ENCODE results near the gene YBEY.

YBEY gene

DNA sequence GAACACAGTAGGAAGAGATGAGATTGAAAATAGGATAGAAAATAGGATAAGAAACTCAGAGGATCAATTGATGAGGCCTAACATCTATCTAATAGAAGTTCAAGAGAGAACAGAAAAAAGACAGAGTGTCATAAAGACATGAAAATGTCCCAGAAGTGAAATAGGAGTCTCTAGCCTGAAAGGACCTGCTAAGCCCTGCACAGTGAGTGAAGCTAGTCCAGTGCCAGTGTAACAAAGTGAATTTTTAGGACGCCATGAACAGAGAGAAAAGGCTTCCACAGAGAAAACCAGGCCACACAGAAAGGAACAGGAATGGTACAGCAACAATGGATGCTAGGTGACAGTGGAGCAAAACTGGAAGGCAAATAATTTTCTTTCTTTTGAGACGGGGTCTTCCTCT, 37.3 kb upstream of the YBEY start:
- no peaks in the 10 kb centered on the region for H3K9me3 ChIP-seq (replicated peaks; ENCODE audit: low read length)
- no peak overlapping the region for H3K9ac ChIP-seq (ENCODE audit: low read depth, low read length)
- H3K4me2 ChIP-seq (ENCODE audit: low read length) = no peak overlapping the region
- H3K36me3 ChIP-seq (ENCODE audit: insufficient read depth, low read length) = peaks cover 87% of the 10 kb centered on the region
- H3K27me3 ChIP-seq (ENCODE audit: control insufficient read depth, insufficient read depth, low read length) = no peaks in the 10 kb centered on the region
- no peak overlapping the region for H3K4me3 ChIP-seq (ENCODE audit: low read length)
- no peaks in the 10 kb centered on the region for H3K4me1 ChIP-seq (ENCODE audit: control insufficient read depth, insufficient read depth, low read length)

DNA sequence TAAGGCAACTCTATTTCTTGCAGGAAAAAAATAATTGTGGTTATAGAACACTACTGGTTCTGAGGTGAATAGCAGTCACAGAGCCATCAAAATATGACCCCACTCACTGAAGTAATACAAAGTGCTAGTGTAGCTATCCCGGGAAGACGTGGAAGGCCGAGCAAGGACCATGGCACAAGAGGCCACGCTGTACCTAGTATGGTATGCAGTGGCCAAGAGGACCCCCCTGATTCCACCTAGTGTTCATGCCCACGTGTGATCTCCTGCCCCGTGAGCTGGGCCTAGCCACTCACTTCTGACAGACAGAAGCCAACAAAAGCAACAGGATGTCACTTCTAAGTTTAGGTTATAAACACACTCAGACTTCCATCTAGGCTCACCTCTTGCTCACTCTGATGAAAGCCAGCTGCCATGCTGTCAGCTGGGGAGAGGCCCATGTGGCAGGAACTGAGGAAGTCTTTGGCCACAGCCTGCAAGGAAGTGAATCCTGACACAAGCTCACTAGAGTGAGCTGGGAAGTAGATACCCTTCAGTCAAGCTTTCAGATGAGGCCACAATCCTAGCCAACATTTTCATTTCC, 35.9 kb upstream of the YBEY start:
- H3K27me3 ChIP-seq (ENCODE audit: control insufficient read depth, insufficient read depth, low read length) = no peaks in the 10 kb centered on the region
- no peak overlapping the region for H3K4me3 ChIP-seq (ENCODE audit: low read length)
- no peaks in the 10 kb centered on the region for H3K9me3 ChIP-seq (replicated peaks; ENCODE audit: low read length)
- H3K4me2 ChIP-seq (ENCODE audit: low read length) = no peak overlapping the region
- H3K9ac ChIP-seq (ENCODE audit: low read depth, low read length) = no peak overlapping the region
- H3K36me3 ChIP-seq (ENCODE audit: insufficient read depth, low read length) = peaks cover 87% of the 10 kb centered on the region
- H3K4me1 ChIP-seq (ENCODE audit: control insufficient read depth, insufficient read depth, low read length) = no peaks in the 10 kb centered on the region

DNA sequence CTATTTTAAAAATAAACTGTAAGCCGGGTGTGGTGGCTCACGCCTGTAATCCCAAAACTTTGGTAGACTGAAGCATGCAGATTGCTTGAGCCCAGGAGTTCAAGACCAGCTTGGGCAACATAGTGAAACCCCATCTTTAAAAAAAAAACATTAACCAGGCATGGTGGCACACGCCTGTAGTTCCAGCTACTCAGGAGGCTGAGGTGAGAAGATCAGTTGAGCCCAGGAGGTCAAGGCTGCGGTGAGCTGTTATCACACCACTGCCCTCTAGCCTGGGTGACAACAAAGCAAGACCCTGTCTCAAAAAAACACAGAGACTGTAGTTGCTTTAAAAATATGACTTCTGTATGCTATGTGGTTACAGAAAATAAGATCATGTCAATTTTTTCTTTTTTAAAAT, 33.3 kb upstream of the YBEY start:
- Histone ChIP-seq H3K9me3 (replicated peaks; ENCODE audit: low read length) (no peaks in the 10 kb centered on the region), H3K4me3 (ENCODE audit: low read length) (no peak overlapping the region), H3K9ac (ENCODE audit: low read depth, low read length) (no peak overlapping the region), H3K36me3 (ENCODE audit: insufficient read depth, low read length) (peaks cover 83% of the 10 kb centered on the region), H3K4me1 (ENCODE audit: control insufficient read depth, insufficient read depth, low read length) (no peaks in the 10 kb centered on the region), H3K4me2 (ENCODE audit: low read length) (no peak overlapping the region), H3K27me3 (ENCODE audit: control insufficient read depth, insufficient read depth, low read length) (no peaks in the 10 kb centered on the region)

GRCh38 chr21:46253610-46254124, 32.5 kb upstream of the YBEY start:
- Histone ChIP-seq H3K9ac (ENCODE audit: low read depth, low read length) (no peak overlapping the region), H3K36me3 (ENCODE audit: insufficient read depth, low read length) (peaks cover 87% of the 10 kb centered on the region), H3K27me3 (ENCODE audit: control insufficient read depth, insufficient read depth, low read length) (no peaks in the 10 kb centered on the region), H3K4me1 (ENCODE audit: control insufficient read depth, insufficient read depth, low read length) (no peaks in the 10 kb centered on the region), H3K4me2 (ENCODE audit: low read length) (no peak overlapping the region), H3K9me3 (replicated peaks; ENCODE audit: low read length) (no peaks in the 10 kb centered on the region), H3K4me3 (ENCODE audit: low read length) (no peak overlapping the region)

DNA sequence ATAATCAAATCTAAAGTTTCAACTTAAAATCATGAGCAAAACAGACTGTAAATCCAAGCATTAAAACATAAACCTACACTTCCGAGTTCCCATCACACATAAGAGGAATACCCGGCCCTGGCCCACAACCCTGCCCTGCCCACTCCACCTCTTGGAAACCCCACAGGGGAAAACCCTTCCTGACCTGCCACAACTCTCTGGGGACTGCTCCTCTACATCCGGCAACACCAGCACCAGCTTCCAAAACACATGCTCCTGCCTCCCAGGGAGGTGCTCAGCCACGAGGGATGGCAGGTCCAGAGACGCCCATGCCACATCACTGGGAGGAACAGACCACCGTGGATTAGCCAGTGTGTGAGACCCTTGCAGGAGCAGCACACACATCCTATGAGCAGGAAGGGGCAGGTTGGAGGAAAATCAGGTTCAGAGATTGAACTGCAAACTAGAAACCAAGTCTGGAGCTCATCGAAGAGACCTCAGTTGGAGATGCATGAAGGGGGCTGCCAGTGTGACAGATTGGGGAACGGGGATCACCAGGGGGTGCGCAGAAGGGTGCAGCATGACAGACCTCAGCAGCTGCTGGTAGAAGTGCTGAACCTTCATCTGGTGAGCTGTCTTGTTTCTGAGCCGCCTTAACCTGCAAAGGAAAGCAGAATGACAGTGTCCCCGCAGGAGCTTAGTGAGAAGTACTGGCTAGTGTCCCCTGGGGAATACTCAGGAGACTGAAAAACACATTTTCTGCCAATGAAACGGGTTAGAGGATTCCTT, 31.8 kb upstream of the YBEY start:
- Histone ChIP-seq H3K36me3 (ENCODE audit: insufficient read depth, low read length) (peaks cover 87% of the 10 kb centered on the region), H3K9ac (ENCODE audit: low read depth, low read length) (no peak overlapping the region), H3K4me1 (ENCODE audit: control insufficient read depth, insufficient read depth, low read length) (no peaks in the 10 kb centered on the region), H3K9me3 (replicated peaks; ENCODE audit: low read length) (no peaks in the 10 kb centered on the region), H3K4me2 (ENCODE audit: low read length) (no peak overlapping the region), H3K27me3 (ENCODE audit: control insufficient read depth, insufficient read depth, low read length) (no peaks in the 10 kb centered on the region), H3K4me3 (ENCODE audit: low read length) (no peak overlapping the region)

- H3K4me2 ChIP-seq (ENCODE audit: low read length) = no peak overlapping the region
- H3K9me3 ChIP-seq (replicated peaks; ENCODE audit: low read length) = no peaks in the 10 kb centered on the region
- H3K36me3 ChIP-seq (ENCODE audit: insufficient read depth, low read length) = peaks cover 82% of the 10 kb centered on the region
- H3K27me3 ChIP-seq (ENCODE audit: control insufficient read depth, insufficient read depth, low read length) = no peaks in the 10 kb centered on the region
- H3K9ac ChIP-seq (ENCODE audit: low read depth, low read length) = no peak overlapping the region
- no peak overlapping the region for H3K4me3 ChIP-seq (ENCODE audit: low read length)
- no peaks in the 10 kb centered on the region for H3K4me1 ChIP-seq (ENCODE audit: control insufficient read depth, insufficient read depth, low read length)
Observed at GRCh38 chr21:46255166-46255565, 31.0 kb upstream of the YBEY start.

DNA sequence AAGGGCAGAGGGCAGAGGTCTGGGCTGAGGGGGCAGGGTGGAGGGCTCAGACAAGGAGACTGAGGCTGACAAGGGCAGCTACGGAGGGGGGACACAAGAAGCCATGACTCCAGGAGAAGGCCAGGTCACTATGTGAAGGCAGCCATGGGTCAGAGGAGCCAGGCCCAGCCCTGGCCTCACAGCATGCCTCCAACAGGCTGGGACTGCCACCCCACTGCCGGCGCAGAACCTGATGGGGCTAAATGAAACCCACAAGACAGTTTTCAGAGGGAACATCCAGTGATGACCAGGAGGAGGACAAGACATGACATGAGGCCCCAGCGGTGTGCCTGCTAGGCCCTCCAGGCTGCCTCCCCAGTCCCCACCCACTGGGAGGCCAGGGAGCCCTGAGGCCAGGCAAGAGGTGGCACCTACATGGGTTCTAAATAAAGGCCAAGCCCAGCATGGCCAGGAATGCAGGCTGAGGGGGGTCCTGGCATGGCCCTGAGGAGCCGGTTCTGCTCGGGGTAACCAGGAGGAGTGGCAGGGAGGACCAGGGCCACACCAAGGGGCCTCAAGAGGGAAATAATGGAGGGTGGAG, 30.3 kb upstream of the YBEY start:
- no peak overlapping the region for H3K4me3 ChIP-seq (ENCODE audit: low read length)
- H3K4me2 ChIP-seq (ENCODE audit: low read length) = no peak overlapping the region
- H3K36me3 ChIP-seq (ENCODE audit: insufficient read depth, low read length) = peaks cover 81% of the 10 kb centered on the region
- H3K9ac ChIP-seq (ENCODE audit: low read depth, low read length) = no peak overlapping the region
- no peaks in the 10 kb centered on the region for H3K27me3 ChIP-seq (ENCODE audit: control insufficient read depth, insufficient read depth, low read length)
- H3K4me1 ChIP-seq (ENCODE audit: control insufficient read depth, insufficient read depth, low read length) = no peaks in the 10 kb centered on the region
- no peaks in the 10 kb centered on the region for H3K9me3 ChIP-seq (replicated peaks; ENCODE audit: low read length)

- H3K9ac ChIP-seq (ENCODE audit: low read depth, low read length) = no peak overlapping the region
- H3K36me3 ChIP-seq (ENCODE audit: insufficient read depth, low read length) = peaks cover 80% of the 10 kb centered on the region
- H3K4me3 ChIP-seq (ENCODE audit: low read length) = no peak overlapping the region
- H3K9me3 ChIP-seq (replicated peaks; ENCODE audit: low read length) = no peaks in the 10 kb centered on the region
- H3K27me3 ChIP-seq (ENCODE audit: control insufficient read depth, insufficient read depth, low read length) = no peaks in the 10 kb centered on the region
- H3K4me2 ChIP-seq (ENCODE audit: low read length) = no peak overlapping the region
- no peaks in the 10 kb centered on the region for H3K4me1 ChIP-seq (ENCODE audit: control insufficient read depth, insufficient read depth, low read length)
Observed at GRCh38 chr21:46256501-46256994, 29.6 kb upstream of the YBEY start.

- Histone ChIP-seq H3K4me3 (ENCODE audit: low read length) (no peak overlapping the region), H3K9ac (ENCODE audit: low read depth, low read length) (no peak overlapping the region), H3K36me3 (ENCODE audit: insufficient read depth, low read length) (peaks cover 68% of the 10 kb centered on the region)
Observed at GRCh38 chr21:46264046-46264689, 22.0 kb upstream of the YBEY start.

GRCh38 chr21:46264690-46265144, 21.4 kb upstream of the YBEY start:
- no peak overlapping the region for H3K9ac ChIP-seq (ENCODE audit: low read depth, low read length)
- H3K36me3 ChIP-seq (ENCODE audit: insufficient read depth, low read length) = peaks cover 74% of the 10 kb centered on the region
- H3K4me2 ChIP-seq (ENCODE audit: low read length) = no peak overlapping the region
- H3K4me1 ChIP-seq (ENCODE audit: control insufficient read depth, insufficient read depth, low read length) = no peaks in the 10 kb centered on the region
- H3K27me3 ChIP-seq (ENCODE audit: control insufficient read depth, insufficient read depth, low read length) = no peaks in the 10 kb centered on the region
- H3K4me3 ChIP-seq (ENCODE audit: low read length) = no peak overlapping the region
- H3K9me3 ChIP-seq (replicated peaks; ENCODE audit: low read length) = no peaks in the 10 kb centered on the region

More at GRCh38 chr21:46264046-46264689, 22.0 kb upstream of the YBEY start:
- no peaks in the 10 kb centered on the region for H3K4me1 ChIP-seq (ENCODE audit: control insufficient read depth, insufficient read depth, low read length)
- no peaks in the 10 kb centered on the region for H3K27me3 ChIP-seq (ENCODE audit: control insufficient read depth, insufficient read depth, low read length)
- H3K9me3 ChIP-seq (replicated peaks; ENCODE audit: low read length) = no peaks in the 10 kb centered on the region
- no peak overlapping the region for H3K4me2 ChIP-seq (ENCODE audit: low read length)

Data from skeletal muscle satellite cell (primary cell).